Heart right ventricle (tissue), 16 donors: ENCODE measurements around the gene CSMD2. TPM values are rescaled to one million over a fixed set of nuclear protein-coding genes. Genes with fewer than 3 reads are reported as not detected.
A peak's percentile ranks its signal among the peaks of the same experiment; 100 is the strongest.
"Not testable (repeated sequence)": the region's sequence is repeated elsewhere in the genome, so short reads cannot be mapped to it uniquely, and the experiment has no call there.

Experiments used
- ATAC-seq, 8 donors: fragments of 200-7000 bp; cut with Tn5 transposase; one replicate each; pipeline ENCODE4 v1.9.1; 2020; ENCODE audit warnings: mild to moderate bottlenecking in 8 of 8, moderate library complexity in 8 of 8, moderate number of reproducible peaks in 1 of 8
- DNase-seq, 2 donors: peaks; one replicate each; pipeline ENCODE4 v3.0.0-alpha.2; 2020
- H3K27ac ChIP-seq, 10 donors: fragments of 200-600 bp; sonication (generic) in 2 of 10; one replicate each; pipeline versions ENCODE4 v1.5.0 to v1.8.0; 2020 to 2022; ENCODE audit warnings: mild to moderate bottlenecking in 3 of 10
- H3K27me3 ChIP-seq, 7 donors: fragments of 200-600 bp; one replicate each; pipeline ENCODE4 v1.8.0; 2021 to 2022; ENCODE audit warnings: mild to moderate bottlenecking in 2 of 7
- H3K36me3 ChIP-seq, 9 donors: fragments of 200-600 bp; sonication (generic) in 1 of 9; one replicate each; pipeline versions ENCODE4 v1.5.0 to v1.8.0; 2020 to 2022; ENCODE audit warnings: mild to moderate bottlenecking in 2 of 9
- H3K4me1 ChIP-seq, 9 donors: fragments of 200-600 bp; sonication (generic) in 1 of 9; one replicate each; pipeline versions ENCODE4 v1.5.0 to v1.8.0; 2020 to 2022; ENCODE audit warnings: mild to moderate bottlenecking in 4 of 9
- H3K4me3 ChIP-seq, 10 donors: fragments of 200-600 bp; sonication (generic) in 2 of 10; one replicate each; pipeline versions ENCODE4 v1.5.0 to v1.8.0; 2020 to 2022; ENCODE audit warnings: mild to moderate bottlenecking in 7 of 10, moderate library complexity in 2 of 10
- H3K9me3 ChIP-seq, 11 donors: fragments of 200-600 bp in 10 of 11; sonication (generic) in 2 of 11; one replicate each; pipeline versions ENCODE4 v1.5.0 to v1.8.0; 2013 to 2022; ENCODE audit warnings: mild to moderate bottlenecking in 2 of 11, control low read depth in 1 of 11, moderate library complexity in 1 of 11
- CTCF ChIP-seq, 9 donors: fragments of 200-600 bp; sonication (generic) in 2 of 9; IDR thresholded peaks; one replicate each; pipeline versions ENCODE4 v1.5.0 to v1.8.0; 2021 to 2022; ENCODE audit warnings: antibody characterized with exemption in 9 of 9, mild to moderate bottlenecking in 5 of 9, moderate library complexity in 1 of 9
- WGBS, 2 donors: extraction: QIAGEN DNeasy Blood & Tissue Kit; methylation state at CpG; one replicate each; pipeline ENCODE4 v1.1.7; 2013; ENCODE audit warnings: inconsistent platforms in 1 of 2; 5-methylcytosine and 5-hydroxymethylcytosine counted together
- intact Hi-C, 10 donors: fragments of 100-400 bp; cut with DNase I; formaldehyde crosslinking; loops; one replicate each; pipeline versions ENCODE4 v1.11.1 to v1.14.2; 2022
- polyA plus RNA-seq, 2 donors: library from polyadenylated mRNA; stranded (reverse); fragments of 200-250 nt; gene quantifications; one replicate each; pipeline ENCODE4 v1.2.3, GENCODE V29; 2013
- total RNA-seq, 10 donors: library from RNA; stranded (reverse); fragmentation: NEBNext Ultra II Directional in 3 of 10; extraction: Animal tissue kit (Norgen Biotek cat#: 25700) in 3 of 10; gene quantifications; one replicate each; pipeline versions ENCODE4 v1.2.1 to v1.2.4, GENCODE V29; 2021 to 2023
- donor health status: Arrhythmogenic right ventricular cardiomyopathy.
- donor health status: ischemic (EF 13 %, LVEDD 7.1; RV severe dilation, severe dysfunction).
- donor health status: healthy with polysubstance abuse.
- donor health status: DM: no; HTN: yes; CAD: no.
- donor health status: DM: no; HTN: no; CAD: no.
- donor health status: ischemic (EF 25% LVEDD 6.9; RV normal size, moderate dysfunction).
- donor health status: ischemic (EF 25% LVEDD 5.7; RV mildly dilated, moderate dysfunction).
- donor health status: healthy.
- donor health status: DM: yes; HTN: yes; CAD: no.
- donor health status: Ischemic cardiomyopathy.
- donor health status: ischemic (EF 35%, LVEDD 5.7; RV mildly dilated, moderate dysfunction).
- donor health status: nonischemic (EF 11% LVEDD 7.7; RV severe dilation, severe dysfunction).
- donor health status: DM: yes; HTN: yes; CAD: no.
- donor health status: PGD.
- donor health status: ischemic (EF 29% LVEDD 5.4; RV normal size, mild dysfunction).
- donor health status: nonischemic (EF 23%, LVEDD 6.1; RV moderate dilation, normal function).

Gene CSMD2
- total and polyA plus RNA-seq, 12 donors, result 0.04 to 0.97 (median 0.14) TPM; not detected in 1

DNA sequence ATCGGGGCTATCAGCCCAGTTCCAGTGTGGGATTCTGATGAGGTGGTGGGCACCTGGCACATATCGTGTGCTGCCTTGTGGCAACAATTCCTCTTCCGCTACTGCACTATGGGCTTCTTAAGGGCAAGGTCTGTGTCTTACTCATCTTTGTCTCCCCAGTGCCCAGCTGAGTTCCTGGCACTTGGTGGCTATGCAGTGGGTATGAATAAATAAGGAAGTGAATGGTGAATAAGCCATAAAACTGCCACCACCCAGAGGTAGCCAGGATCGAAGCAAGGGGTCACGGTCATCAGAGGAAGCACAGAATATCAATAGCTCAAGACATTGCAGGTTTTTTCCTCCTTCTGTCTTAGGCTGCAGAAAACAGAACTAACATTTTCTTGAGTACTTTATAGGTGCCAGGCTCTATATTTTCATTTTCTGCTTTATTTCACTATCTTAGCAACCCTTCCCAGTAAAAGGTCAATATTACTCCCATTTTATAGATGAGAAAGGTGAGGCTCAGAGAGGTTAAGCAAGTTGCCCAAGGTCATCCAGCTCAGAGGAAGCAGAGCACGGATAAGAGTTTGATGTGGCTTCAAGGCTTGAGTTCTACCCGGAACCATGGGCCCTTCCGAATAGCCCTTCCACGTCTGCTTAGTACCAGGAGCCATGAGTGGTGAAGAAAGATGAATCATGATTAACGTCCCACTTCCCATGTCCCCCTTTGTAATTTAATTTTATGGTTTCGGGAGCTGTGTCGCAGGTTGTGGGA, 21.9 kb upstream of the CSMD2 start:
- Histone ChIP-seq H3K36me3 (no peaks in the 10 kb centered on the region), H3K27ac (no peak overlapping the region), H3K9me3 (peaks cover 0 to 20% (median 10%) of the 10 kb centered on the region in 11 donors), H3K27me3 (peaks cover 0 to 63% (median 49%) of the 10 kb centered on the region in 7 donors), H3K4me1 (no peaks in the 10 kb centered on the region), H3K4me3 (no peak overlapping the region)
- intact Hi-C loops, result no loop called here
- ATAC-seq (no peak), DNase-seq (no peak)
- TF ChIP-seq CTCF (IDR thresholded peaks at IDR 0.05), result no peak
- WGBS, 2 donors, result 73 to 74% methylated on average over 12 of the region's 12 CpGs

- intact Hi-C loops, H3K27ac ChIP-seq, ATAC-seq, H3K4me3 ChIP-seq, H3K36me3 ChIP-seq, H3K9me3 ChIP-seq, DNase-seq, H3K4me1 ChIP-seq: not testable (repeated sequence)
- 79 to 84% methylated on average over 4 of the region's 4 CpGs for WGBS, 2 donors
- peaks cover 0 to 82% (median 58%) of the 10 kb centered on the region in 7 donors for H3K27me3 ChIP-seq
Measured at GRCh38 chr1:34183381-34183780, 18.4 kb upstream of the CSMD2 start.

DNA sequence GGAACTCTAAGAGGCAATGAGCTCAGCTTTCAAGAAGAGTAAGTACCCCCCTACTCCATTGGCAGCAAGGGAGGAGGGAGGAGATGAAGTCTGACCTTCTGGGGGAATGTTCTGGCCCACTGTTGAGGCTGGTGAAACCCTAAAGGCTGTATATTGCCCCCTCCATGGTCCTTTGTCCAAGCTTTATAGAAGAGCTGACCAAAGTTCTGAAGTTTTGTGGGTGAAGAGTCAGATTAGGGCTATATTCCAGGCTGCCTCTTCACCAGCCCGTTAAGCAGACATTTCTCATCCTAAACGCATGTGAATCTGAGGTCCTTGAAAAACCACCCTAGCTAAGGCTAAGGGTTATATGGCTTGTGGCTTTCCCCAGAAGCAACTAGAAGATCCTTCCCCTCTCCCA, 13.0 kb upstream of the CSMD2 start:
- H3K4me1 ChIP-seq, result peaks cover 0 to 4% (median 0%) of the 10 kb centered on the region in 9 donors
- H3K9me3 ChIP-seq, result no peaks in the 10 kb centered on the region
- DNase-seq (no peak), ATAC-seq (no peak)
- no peak for TF ChIP-seq CTCF (IDR thresholded peaks at IDR 0.05)
- peaks cover 0 to 94% (median 74%) of the 10 kb centered on the region in 7 donors for H3K27me3 ChIP-seq
- intact Hi-C loops, result no loop called here
- H3K27ac ChIP-seq, result no peak overlapping the region
- no peaks in the 10 kb centered on the region for H3K36me3 ChIP-seq
- no peak overlapping the region for H3K4me3 ChIP-seq
- WGBS, 2 donors, result 60 to 62% methylated on average over 2 of the region's 2 CpGs

DNA sequence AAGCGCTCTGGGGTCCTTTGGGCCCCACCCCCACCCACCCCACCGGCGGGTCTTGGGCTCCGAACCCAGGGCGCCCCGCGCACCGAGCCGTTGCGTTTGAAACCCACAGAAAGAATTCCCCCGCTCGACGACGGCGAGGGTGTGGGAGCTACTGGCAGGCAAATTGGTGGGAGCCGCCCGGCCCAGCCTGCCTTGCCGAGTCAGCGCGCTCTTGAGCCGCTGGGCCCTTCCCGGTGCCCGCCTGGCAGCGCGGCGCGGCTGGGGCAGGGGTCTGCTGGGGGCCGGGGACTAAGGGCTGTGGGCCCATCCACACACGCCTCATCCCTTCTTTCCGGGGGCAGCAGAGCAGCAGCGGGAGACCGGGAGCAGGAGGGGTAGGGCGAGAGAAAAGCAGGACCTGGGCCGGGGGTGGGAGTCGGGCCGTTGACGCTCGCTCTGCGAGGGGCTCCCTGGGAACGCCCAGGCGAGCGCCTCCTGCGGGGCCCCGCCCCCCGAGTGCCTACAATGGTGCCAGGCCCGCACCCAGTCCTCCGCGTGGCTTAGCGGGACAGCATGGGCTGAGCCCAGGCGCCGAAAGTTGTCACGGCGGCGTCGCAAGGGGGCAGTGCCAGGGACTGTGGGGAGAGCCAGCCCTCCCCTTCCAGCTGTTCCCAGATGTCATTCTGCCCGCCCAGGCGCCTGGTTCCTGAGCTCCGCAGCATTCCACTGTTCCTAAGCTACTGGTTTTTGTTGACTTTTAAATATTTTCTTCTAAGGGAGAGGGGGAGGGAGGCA, 12.0 kb upstream of the CSMD2 start, which contains the start of gene C1orf94:
Gene C1orf94, plus strand, starts transcription at position 78 of the 774 bp plus-strand sequence. CDS start 883 bp downstream, outside the sequence.
- no peaks in the 10 kb centered on the region for H3K9me3 ChIP-seq
- WGBS, 2 donors, result 2 to 4% methylated on average over 58 of the region's 58 CpGs
- peak in 1 of 8 donors; percentile 39 for ATAC-seq
- no peak for TF ChIP-seq CTCF (IDR thresholded peaks at IDR 0.05)
- intact Hi-C loops, result no loop called here
- H3K4me3 ChIP-seq, result no peak within 1 kb of the TSS
- no peaks in the 10 kb centered on the region for H3K36me3 ChIP-seq
- H3K27ac ChIP-seq, result no peak within 1 kb of the TSS
- DNase-seq, result no peak
- H3K4me1 ChIP-seq, result peaks cover 0 to 4% (median 0%) of the 10 kb centered on the region in 9 donors
- peaks cover 0 to 95% (median 82%) of the 10 kb centered on the region in 7 donors for H3K27me3 ChIP-seq
